ENCODE measurements around the gene DSCAML1. TPM values are rescaled to one million over a fixed set of nuclear protein-coding genes. Genes with fewer than 3 reads are reported as not detected.

Gene DSCAML1
- total and polyA plus RNA-seq, 10 of the 15 experiments (the other 5 are each of a cell fraction or from before 2014, with no cell fraction given), result 0.03 to 0.18 (median 0.06) TPM; not detected in 1

DNA sequence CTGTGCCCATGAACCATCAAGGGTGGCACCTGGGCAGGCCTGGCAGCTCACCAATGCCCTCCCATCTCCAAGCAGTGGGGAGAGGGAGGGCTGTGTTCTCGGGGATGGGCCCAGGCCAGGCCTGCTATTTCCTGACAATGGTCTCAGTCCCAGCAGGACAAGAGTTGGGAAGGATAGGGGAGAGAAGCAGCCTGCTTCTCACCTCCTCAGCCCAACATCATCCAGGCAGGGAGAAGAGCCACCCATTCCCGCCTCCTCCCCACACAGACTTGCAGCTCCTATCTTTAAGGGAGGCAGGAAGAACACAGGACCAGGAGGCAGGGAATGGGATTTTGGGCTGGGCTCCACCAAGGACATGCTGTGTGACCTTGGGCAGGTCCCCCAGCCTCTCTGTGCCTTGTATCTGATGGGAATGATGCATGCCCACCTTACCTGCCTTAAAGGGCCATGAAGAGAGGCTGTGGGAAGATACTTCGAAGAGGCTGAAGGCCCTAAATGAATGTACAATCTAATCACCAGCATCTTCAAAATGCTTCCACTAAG is 108.7 kb downstream of the DSCAML1 start:
- ATAC-seq, result no peak
- BruUV-seq (replicated peaks), result no TSS peak
- DNase-seq (ENCODE audit: low read depth, low spot score), result no peak
- no peaks in the 10 kb centered on the region for H3K79me2 ChIP-seq (ENCODE audit: control insufficient read depth, insufficient read depth, low read length)
- FAIRE-seq, result no peak
- H4K20me1 ChIP-seq (ENCODE audit: control insufficient read depth, insufficient read depth), result no peaks in the 10 kb centered on the region
- peaks cover 0 to 3% of the 10 kb centered on the region in 2 experiments; a peak in 2 of 4 replicates for H3K27me3 ChIP-seq (replicated peaks in 1 of 2; ENCODE audit: control insufficient read depth in 2 of 2, insufficient read depth in 2 of 2, low read length in 1 of 2)
- intact Hi-C loops (cut with micrococcal nuclease; ENCODE audit: unreplicated experiment), result no loop called here
- SMC1A ChIA-PET (ENCODE audit: uncharacterized antibody, unreplicated experiment), result interaction anchor here (1.2 kb wide), 2 partner anchors 8 to 22 kb away, joined by 3 to 4 read pairs; no protein-coding TSS in a partner anchor
- H3K36me3 ChIP-seq (ENCODE audit: control insufficient read depth in 2 of 2, insufficient read depth in 2 of 2, low read length in 1 of 2), result no peaks in the 10 kb centered on the region
- no peak overlapping the region for H3K9ac ChIP-seq (ENCODE audit: control insufficient read depth, insufficient read depth, low read length)
- RAD21 ChIA-PET (ENCODE audit: unreplicated experiment), result interaction anchor here (1.2 kb wide), 1 partner anchor 8 kb away, joined by 3 read pairs; no protein-coding TSS in a partner anchor
- no peak overlapping the region for H3K27ac ChIP-seq (ENCODE audit: control insufficient read depth, insufficient read depth)
- no peak overlapping the region for H3K4me3 ChIP-seq
- CTCF ChIA-PET, result no interaction called here
- WGBS (ENCODE audit: insufficient coverage, insufficient replicate concordance, low lambda C conversion rate, missing lambda C conversion rate), result 9% methylated on average over 3 of the region's 3 CpGs
- in situ Hi-C loops (cut with MboI), result no loop called here
- H3K4me1 ChIP-seq (ENCODE audit: control insufficient read depth, insufficient read depth, low read length), result no peaks in the 10 kb centered on the region
- no peak overlapping the region for H2AFZ ChIP-seq (ENCODE audit: control insufficient read depth, low read depth, low read length)
- POLR2A ChIA-PET, result no interaction called here
- H3K9me3 ChIP-seq (replicated peaks; ENCODE audit: control insufficient read depth, insufficient read depth, low read length), result no peaks in the 10 kb centered on the region
- H3K4me2 ChIP-seq (ENCODE audit: control insufficient read depth, insufficient read depth), result no peak overlapping the region
- TF ChIP-seq, protein P1, sequence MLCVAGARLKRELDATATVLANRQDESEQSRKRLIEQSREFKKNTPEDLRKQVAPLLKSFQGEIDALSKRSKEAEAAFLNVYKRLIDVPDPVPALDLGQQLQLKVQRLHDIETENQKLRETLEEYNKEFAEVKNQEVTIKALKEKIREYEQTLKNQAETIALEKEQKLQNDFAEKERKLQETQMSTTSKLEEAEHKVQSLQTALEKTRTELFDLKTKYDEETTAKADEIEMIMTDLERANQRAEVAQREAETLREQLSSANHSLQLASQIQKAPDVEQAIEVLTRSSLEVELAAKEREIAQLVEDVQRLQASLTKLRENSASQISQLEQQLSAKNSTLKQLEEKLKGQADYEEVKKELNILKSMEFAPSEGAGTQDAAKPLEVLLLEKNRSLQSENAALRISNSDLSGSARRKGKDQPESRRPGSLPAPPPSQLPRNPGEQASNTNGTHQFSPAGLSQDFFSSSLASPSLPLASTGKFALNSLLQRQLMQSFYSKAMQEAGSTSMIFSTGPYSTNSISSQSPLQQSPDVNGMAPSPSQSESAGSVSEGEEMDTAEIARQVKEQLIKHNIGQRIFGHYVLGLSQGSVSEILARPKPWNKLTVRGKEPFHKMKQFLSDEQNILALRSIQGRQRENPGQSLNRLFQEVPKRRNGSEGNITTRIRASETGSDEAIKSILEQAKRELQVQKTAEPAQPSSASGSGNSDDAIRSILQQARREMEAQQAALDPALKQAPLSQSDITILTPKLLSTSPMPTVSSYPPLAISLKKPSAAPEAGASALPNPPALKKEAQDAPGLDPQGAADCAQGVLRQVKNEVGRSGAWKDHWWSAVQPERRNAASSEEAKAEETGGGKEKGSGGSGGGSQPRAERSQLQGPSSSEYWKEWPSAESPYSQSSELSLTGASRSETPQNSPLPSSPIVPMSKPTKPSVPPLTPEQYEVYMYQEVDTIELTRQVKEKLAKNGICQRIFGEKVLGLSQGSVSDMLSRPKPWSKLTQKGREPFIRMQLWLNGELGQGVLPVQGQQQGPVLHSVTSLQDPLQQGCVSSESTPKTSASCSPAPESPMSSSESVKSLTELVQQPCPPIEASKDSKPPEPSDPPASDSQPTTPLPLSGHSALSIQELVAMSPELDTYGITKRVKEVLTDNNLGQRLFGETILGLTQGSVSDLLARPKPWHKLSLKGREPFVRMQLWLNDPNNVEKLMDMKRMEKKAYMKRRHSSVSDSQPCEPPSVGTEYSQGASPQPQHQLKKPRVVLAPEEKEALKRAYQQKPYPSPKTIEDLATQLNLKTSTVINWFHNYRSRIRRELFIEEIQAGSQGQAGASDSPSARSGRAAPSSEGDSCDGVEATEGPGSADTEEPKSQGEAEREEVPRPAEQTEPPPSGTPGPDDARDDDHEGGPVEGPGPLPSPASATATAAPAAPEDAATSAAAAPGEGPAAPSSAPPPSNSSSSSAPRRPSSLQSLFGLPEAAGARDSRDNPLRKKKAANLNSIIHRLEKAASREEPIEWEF (IDR thresholded peaks at IDR 0.05; ENCODE audit: insufficient replicate concordance, low read depth, low read length), result no peak
- TF ChIP-seq, protein P2, sequence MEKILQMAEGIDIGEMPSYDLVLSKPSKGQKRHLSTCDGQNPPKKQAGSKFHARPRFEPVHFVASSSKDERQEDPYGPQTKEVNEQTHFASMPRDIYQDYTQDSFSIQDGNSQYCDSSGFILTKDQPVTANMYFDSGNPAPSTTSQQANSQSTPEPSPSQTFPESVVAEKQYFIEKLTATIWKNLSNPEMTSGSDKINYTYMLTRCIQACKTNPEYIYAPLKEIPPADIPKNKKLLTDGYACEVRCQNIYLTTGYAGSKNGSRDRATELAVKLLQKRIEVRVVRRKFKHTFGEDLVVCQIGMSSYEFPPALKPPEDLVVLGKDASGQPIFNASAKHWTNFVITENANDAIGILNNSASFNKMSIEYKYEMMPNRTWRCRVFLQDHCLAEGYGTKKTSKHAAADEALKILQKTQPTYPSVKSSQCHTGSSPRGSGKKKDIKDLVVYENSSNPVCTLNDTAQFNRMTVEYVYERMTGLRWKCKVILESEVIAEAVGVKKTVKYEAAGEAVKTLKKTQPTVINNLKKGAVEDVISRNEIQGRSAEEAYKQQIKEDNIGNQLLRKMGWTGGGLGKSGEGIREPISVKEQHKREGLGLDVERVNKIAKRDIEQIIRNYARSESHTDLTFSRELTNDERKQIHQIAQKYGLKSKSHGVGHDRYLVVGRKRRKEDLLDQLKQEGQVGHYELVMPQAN (conservative IDR thresholded peaks at IDR 0.05), result no peak
- TF ChIP-seq RAD51 (IDR thresholded peaks at IDR 0.05) (no peak), NR2C1 (IDR thresholded peaks at IDR 0.05) (no peak), ZBED1 (IDR thresholded peaks at IDR 0.05; ENCODE audit: borderline replicate concordance) (no peak), FOXM1 (IDR thresholded peaks at IDR 0.05; ENCODE audit: low read depth, low read length) (no peak), HDAC2 (IDR thresholded peaks at IDR 0.05) (no peak), SPI1 (IDR thresholded peaks at IDR 0.05; ENCODE audit: borderline replicate concordance, insufficient read depth, low read depth, low read length) (no peak)
- TF ChIP-seq, protein P3, sequence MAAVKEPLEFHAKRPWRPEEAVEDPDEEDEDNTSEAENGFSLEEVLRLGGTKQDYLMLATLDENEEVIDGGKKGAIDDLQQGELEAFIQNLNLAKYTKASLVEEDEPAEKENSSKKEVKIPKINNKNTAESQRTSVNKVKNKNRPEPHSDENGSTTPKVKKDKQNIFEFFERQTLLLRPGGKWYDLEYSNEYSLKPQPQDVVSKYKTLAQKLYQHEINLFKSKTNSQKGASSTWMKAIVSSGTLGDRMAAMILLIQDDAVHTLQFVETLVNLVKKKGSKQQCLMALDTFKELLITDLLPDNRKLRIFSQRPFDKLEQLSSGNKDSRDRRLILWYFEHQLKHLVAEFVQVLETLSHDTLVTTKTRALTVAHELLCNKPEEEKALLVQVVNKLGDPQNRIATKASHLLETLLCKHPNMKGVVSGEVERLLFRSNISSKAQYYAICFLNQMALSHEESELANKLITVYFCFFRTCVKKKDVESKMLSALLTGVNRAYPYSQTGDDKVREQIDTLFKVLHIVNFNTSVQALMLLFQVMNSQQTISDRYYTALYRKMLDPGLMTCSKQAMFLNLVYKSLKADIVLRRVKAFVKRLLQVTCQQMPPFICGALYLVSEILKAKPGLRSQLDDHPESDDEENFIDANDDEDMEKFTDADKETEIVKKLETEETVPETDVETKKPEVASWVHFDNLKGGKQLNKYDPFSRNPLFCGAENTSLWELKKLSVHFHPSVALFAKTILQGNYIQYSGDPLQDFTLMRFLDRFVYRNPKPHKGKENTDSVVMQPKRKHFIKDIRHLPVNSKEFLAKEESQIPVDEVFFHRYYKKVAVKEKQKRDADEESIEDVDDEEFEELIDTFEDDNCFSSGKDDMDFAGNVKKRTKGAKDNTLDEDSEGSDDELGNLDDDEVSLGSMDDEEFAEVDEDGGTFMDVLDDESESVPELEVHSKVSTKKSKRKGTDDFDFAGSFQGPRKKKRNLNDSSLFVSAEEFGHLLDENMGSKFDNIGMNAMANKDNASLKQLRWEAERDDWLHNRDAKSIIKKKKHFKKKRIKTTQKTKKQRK (IDR thresholded peaks at IDR 0.05; ENCODE audit: low read depth, low read length), result no peak

Measured in GM12878 (cell line).